Upper lobe of left lung (tissue), 4 donors: ENCODE data around the gene GPHA2.

Experiments
- CTCF ChIP-seq, 6 experiments: fragments of 450-650 bp in 4 of 6; fragments of 200-600 bp in 2 of 6; sonication (generic) in 2 of 6; IDR thresholded peaks; one replicate each; pipeline ENCODE4 v1.5.1; 2016 to 2019; ENCODE audit warnings: antibody characterized with exemption in 6 of 6
- POLR2A ChIP-seq, 4 donors: fragments of 450-650 bp; IDR thresholded peaks; one replicate each; pipeline ENCODE4 v1.5.1; 2016 to 2017; ENCODE audit warnings: antibody characterized with exemption in 4 of 4, mild to moderate bottlenecking in 2 of 4
- POLR2AphosphoS5 ChIP-seq, 2 donors: sonication (generic); formaldehyde crosslinking; IDR thresholded peaks; one replicate each; pipeline ENCODE4 v1.5.1; 2017; ENCODE audit warnings: antibody characterized with exemption in 2 of 2

- no peak for TF ChIP-seq CTCF (IDR thresholded peaks at IDR 0.05)
- no peak for TF ChIP-seq POLR2AphosphoS5 (IDR thresholded peaks at IDR 0.05)
- TF ChIP-seq POLR2A (IDR thresholded peaks at IDR 0.05): no peak
Measured at GRCh38 chr11:64933213-64933934, 2.3 kb downstream of the GPHA2 start.
